NCI-H187 treated with DMSO at 0.1 percent for 48 hours (cell line): ENCODE measurements around the gene KCNQ1.

Source experiments
- DNase-seq: peaks from one replicate; lab custom pipeline; 2025; lab: John Stamatoyannopoulos, UW

KCNQ1 gene

GRCh38 chr11:2535673-2536439 lies 91.0 kb downstream of the KCNQ1 start:
- no peak for DNase-seq

GRCh38 chr11:2536440-2536989 lies 91.7 kb downstream of the KCNQ1 start:
- DNase-seq: no peak

- no peak for DNase-seq
Observed at GRCh38 chr11:2537010-2537705, 92.3 kb downstream of the KCNQ1 start.

DNA sequence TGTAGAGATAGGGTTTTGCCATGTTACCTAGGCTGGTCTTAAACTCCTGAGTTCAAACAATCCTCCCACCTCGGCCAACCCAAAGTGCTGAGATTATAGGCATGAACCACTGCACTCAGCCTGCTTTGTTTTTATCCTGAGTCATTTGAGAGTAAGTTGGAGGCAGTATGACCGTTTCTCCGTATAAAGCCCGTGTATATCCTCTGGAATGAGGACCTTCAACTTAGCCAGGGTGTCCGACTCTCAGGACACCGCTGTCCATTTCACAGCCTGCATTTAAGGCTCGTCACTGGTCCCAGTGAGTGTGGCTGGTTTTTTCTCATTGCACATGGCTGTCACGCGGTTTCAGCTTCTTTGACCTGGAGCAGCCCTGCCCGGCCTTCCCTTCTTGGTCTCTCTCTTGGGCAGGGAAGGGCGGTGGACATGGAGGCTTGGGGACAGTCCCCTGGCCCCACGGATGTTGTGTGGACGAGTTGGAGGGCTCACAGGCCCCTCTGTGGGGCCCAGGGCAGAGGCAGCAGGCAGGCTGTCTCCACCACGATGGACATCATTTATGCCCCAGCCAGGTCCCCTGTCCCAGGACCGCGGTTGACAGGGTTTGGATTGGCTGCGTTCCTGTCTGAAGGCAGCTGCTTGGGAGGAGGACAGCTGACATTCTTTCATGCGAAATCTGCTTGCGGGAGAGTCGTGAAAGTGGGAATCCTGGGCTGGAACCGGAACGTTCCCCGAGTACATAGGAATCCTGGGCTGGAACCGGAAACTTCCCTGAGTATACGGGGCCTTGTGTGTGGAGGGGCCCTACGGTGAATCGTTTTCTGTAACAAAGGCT lies 93.3 kb downstream of the KCNQ1 start:
- DNase-seq: no peak

- DNase-seq: no peak
Observed at GRCh38 chr11:2538951-2539350, 94.1 kb downstream of the KCNQ1 start.

GRCh38 chr11:2539371-2540222 lies 94.8 kb downstream of the KCNQ1 start:
- no peak for DNase-seq

DNA sequence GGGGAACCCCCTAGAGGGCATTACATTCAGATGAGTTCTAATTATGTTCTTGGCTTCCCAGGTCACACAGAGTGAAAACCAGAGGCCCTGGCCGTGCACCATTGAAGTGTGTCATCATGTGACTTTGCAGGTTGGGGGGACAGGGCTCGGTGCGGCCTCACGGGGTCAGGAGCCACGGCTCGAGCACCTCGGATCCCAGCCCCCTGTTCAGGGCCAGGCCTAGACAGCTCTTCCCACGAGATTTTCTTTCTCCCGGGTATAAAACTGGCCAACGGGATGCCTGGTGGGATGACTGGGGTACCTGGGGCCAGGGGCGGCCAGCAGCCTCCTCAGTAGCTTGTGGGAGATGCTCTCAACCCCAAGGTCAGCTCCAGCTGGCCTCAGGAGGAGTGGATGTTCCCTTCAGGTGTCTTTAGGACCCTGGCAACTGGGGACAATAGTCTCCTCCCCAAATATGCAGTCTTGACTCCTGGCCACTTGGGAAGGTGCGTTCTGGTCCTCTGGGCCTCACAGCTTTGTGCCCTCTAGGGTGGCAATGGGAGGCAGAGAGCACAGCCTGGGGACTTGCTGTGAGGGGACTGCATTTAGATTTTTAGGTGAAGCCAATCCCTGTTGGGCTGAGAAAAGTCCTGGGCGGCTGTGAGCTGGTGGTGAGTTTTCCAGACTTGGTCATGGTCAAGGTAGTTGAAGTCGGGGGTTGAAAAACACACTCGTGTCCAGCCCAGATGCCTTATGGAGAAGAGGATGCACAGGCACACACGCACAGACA lies 95.6 kb downstream of the KCNQ1 start:
- DNase-seq: no peak

GRCh38 chr11:2540992-2541680 lies 96.3 kb downstream of the KCNQ1 start:
- no peak for DNase-seq

DNA sequence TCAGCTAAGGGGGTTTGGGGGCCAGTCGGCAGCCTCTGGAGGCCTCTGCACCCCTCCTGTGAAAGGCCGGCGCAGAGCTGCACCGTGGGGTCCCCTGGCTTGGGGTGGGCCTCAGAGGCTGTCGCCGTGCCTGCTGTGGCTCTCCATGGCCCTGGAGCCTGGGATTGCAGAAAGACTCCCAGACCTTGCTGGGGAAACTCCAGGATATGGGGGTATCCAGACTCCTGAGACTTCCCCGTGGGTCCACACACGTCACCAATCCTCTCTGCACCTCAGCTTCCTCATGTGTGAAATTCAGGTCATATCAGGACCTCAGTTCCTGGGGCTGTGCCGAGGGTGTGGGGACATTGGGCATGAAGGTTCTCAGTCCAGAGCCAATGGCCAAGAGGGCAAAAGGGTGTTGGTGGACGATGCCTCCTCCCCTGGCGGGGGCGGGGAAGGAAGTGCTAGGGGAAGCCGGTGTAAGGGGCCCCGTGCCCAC lies 97.1 kb downstream of the KCNQ1 start:
- DNase-seq: no peak

- DNase-seq: no peak
Observed at GRCh38 chr11:2542406-2542805, 97.6 kb downstream of the KCNQ1 start.

DNA sequence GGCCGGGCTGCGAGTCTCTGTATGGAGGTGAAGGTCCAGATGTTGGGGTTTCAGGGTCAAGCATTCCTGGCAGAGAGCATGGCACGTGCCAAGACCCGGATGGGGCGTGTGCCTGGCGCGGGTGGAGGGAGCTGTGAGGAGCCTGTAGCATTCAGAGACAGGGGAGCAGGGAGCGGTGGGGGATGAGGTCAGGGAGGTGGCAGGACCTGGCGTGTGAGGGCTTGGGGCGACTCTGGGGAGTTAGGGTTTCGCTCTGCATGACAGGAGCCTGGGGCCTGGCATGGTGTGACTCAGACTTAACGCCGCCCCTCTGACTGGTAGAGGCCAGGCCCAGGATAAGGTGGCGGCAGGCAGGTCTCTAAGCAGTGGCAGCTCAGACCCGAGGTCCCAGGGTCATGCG lies 103.0 kb downstream of the KCNQ1 start:
- no peak for DNase-seq

- no peak for DNase-seq
Observed at GRCh38 chr11:2548596-2548995, 103.8 kb downstream of the KCNQ1 start.

- no peak for DNase-seq
Observed at GRCh38 chr11:2549080-2549479, 104.3 kb downstream of the KCNQ1 start.

- no peak for DNase-seq
Observed at GRCh38 chr11:2549491-2549875, 104.7 kb downstream of the KCNQ1 start.

DNA sequence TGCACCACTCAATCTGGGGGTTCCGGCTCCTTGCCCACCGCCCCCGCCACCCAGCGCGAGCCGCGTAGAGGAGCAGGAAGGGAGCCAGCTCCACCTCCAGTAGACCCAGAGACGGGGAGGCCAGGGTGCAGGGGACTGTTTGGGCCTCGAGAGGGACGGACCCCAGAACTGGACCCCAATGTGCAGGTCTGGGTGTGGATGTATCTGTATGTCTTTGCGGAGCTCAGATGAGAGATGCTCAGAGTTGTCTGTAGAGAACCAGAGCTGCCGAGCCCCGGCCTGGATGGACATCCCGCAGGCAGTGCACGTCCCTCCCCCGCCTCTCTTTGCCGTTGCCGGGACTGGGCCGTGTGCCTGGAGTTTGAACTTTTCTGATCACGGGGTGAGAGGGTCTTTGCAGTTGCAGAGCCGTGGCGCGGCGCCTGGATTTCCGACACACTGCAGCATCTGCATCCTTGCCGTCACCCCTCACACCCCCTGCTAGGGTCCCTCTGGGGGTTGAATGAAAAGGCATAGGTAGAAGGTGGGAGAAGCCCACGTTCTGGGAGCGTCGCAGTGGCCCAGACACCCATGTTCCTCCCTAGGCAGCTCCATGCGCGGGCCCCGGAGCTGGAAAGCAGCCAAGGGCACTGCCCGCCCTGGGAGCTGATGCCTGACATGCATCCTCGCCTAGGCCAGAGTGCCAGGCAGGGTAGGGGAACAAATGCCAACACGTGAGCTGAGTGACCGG lies 105.2 kb downstream of the KCNQ1 start:
- no peak for DNase-seq

DNA sequence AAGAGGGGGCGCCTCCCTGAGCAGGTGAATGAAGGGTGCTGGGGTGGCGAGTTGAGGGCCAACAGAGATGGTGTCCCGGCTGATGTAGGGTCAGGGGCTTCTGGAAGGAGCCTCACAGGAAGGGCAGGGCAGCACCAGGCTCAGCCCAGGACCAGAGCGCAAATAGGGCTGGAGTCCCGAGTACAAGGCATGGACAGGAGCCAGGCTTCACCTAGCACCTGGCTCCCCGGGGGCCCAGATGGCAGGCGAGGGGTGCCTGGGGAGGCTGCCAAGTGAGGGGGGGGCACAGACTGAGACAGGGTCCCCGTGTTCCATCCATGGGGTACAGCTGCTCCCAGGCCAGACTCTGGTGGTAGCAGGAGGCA lies 105.8 kb downstream of the KCNQ1 start:
- DNase-seq: no peak

DNA sequence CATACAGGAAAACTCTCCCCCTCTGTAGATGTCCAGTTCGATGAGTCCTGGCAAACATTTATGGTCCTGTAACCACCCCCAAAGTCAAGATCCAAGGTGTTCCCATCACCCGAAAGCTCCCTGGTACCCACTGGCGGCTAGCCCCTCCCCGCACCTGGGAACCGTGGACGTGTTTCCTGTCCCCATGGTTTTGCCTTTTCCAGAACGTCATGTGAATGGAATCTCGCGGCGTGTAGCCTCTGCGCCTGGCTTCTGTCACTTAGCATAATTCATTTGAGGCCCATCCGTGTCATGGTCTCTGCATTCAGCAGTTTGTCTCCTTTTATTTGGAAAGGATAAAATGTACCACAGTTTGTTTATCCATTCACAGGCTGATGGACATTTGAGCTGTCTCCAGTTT lies 106.3 kb downstream of the KCNQ1 start:
- no peak for DNase-seq

DNA sequence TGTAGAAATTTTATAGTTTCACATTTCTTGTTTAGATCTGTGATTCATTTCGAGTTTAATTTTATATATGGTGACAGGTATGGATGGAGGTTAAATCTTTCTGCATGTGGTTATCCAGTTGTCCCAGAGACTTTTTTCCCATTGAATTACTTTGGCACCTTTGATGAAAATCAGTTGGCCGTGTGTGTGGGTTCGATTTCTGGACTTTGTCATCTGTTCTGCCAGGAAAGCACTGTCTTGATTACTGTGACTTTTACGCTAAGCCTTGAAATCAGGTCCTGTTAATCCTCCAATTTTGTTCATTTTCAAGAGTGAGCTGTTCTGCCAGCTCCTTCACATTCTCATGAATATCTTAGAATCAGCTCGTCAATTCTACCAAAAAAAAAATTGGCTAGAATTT lies 107.4 kb downstream of the KCNQ1 start:
- no peak for DNase-seq

DNA sequence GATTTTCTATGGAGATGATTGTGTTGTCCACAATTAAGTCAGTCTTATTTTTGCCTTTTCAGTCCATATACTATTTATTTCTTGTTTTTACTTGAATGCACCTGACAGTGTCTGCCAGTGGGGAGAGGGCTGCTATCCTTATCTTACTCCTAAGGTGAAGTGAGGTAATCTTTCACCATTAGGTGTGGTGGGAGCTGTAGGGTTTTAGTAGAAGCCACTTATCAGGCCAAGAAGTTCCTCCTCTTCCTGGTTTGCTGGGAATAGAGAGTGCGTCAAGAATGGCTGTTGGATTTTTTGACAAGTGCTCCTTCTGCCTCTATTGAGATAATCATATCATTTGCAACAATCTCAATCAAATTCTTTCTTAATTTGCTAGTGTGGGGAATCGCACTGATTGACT lies 108.4 kb downstream of the KCNQ1 start:
- no peak for DNase-seq
